OCI-LY3 (cell line): ENCODE measurements around the gene UBE2K.

ENCODE experiments used
- EZH2phosphoT487 ChIP-seq: fragments of 200-600 bp; shearing (Covaris generic); IDR thresholded peaks from 2 replicates; pipeline ENCODE4 v1.6.1; 2018; ENCODE audit warnings: antibody characterized with exemption, mixed run types, low read depth
- TF ChIP-seq, protein P1 (sequence below): fragments of 200-600, 300-600 bp; sonication (generic); IDR thresholded peaks from 2 replicates; pipeline ENCODE4 v1.5.1; 2014; ENCODE audit warnings: antibody characterized with exemption, low read length, low read depth

DNA sequence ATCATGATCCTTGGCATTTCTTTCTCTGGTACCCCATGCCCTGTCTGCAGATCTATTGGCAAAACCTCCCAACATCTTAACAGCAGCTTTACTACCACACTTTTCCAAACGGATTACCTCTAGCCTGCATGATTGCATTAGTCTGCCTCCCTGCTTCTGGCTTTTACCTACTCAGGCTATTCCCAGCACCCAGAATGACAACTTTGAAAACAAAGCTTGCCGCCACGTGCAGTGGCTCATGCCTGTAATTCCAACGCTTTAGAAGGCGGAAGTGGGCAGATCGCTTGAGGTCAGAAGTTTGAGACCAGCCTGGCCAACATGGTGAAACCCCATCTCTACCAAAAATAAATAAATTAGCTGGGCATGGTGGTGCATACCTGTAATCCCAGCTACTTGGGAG is 60.2 kb downstream of the UBE2K start:
- TF ChIP-seq, protein P1, sequence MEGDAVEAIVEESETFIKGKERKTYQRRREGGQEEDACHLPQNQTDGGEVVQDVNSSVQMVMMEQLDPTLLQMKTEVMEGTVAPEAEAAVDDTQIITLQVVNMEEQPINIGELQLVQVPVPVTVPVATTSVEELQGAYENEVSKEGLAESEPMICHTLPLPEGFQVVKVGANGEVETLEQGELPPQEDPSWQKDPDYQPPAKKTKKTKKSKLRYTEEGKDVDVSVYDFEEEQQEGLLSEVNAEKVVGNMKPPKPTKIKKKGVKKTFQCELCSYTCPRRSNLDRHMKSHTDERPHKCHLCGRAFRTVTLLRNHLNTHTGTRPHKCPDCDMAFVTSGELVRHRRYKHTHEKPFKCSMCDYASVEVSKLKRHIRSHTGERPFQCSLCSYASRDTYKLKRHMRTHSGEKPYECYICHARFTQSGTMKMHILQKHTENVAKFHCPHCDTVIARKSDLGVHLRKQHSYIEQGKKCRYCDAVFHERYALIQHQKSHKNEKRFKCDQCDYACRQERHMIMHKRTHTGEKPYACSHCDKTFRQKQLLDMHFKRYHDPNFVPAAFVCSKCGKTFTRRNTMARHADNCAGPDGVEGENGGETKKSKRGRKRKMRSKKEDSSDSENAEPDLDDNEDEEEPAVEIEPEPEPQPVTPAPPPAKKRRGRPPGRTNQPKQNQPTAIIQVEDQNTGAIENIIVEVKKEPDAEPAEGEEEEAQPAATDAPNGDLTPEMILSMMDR, result no peak
- no peak for TF ChIP-seq EZH2phosphoT487
